ENCODE data around the gene RNF217.
A peak's percentile ranks its signal among the peaks of the same experiment; 100 is the strongest.
"Not testable (repeated sequence)": the region's sequence is repeated elsewhere in the genome, so short reads cannot be mapped to it uniquely, and the experiment has no call there.

Gene RNF217

GRCh38 chr6:125102891-125103290 lies 140.7 kb downstream of the RNF217 start:
- DNase-seq: no peak

DNA sequence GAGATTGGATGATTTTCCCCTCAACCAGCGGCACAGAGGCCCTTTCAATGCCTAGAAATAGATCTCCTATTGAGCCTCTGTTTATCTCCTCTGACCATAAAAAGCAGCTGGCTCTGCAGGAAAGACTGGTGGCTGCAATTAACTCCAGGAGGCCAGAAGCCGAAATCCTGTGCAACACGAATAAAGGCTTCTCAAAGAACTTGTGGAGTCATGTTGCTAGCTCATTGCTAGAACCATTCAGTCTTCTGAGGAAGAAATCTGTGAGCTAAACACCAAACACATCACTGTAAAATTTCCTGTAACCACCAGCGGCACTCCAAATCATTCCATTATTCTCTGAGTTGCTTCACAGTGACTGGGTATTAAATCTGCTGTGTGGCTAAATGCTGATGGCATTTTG lies 142.2 kb downstream of the RNF217 start:
- no peak for DNase-seq

GRCh38 chr6:125107048-125107447 lies 144.8 kb downstream of the RNF217 start:
- no peak for DNase-seq

- DNase-seq: no peak
These were observed 145.7 kb downstream of the RNF217 start for GRCh38 chr6:125107896-125108295.

GRCh38 chr6:125110056-125110455 lies 147.8 kb downstream of the RNF217 start:
- DNase-seq: no peak

DNA sequence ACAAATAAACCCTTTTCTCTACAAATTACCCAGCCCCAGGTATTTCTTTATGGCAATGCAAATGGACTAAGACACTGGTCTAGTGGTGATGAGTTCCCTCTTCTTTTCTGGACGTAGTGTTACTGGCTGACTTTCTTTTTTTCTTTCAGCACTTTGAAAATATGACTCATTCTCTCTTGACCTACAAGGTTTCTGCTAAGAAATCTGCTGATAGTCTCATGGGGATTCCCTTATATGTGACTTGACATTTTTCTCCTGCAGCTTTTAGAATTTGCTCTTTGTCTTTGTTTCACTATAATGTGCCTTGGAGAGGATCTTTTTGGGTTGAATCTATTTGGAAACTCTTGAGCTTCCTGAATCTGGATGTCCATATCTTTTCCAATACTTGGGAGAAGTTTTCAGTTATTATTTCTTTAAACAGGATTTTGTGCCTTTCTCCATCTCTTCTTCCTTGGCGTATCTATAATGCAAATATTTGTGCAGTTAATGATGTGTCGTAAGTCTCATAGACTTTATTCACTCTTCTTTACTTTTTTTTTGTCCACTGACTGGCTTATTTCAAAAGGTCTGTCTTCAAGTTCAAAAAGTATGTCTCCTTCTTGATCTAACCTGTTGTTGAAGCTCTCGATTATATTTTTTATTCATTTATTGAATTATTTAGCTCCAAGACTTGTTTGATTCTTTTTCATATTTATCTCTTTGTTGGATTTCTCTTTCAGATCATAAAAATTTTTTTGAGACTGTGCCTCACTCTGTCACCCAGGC lies 149.2 kb downstream of the RNF217 start:
- no peak for DNase-seq

GRCh38 chr6:125112934-125113333 lies 150.7 kb downstream of the RNF217 start:
- DNase-seq: no peak

DNA sequence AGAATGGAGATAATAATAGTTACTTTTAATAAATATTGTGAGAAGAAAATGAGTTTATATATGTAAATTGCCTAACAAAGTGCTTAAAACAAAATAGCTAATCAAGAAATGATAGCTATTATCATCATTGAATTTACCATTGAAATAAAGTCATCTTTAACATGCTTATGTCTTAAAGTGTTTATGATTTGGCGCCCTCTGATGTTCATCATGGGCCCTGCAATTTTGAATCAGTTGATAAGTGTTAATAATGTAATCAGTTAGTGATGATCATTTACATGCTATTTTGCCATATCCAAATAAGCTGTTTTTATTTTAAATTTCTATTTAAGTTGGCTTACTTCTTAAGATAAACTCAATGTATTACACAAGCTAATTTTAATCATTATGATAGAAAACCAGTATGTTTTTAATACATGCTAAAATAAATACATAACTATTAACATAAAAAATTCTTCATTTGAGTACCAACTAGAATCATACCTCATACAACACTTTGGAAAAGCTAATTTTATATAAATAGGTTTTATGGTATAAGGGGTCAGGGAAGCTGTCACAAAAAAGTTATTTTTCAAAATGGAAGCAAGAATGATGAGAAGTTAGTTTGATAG lies 152.1 kb downstream of the RNF217 start:
- peak; percentile 32 for DNase-seq

GRCh38 chr6:125116170-125116569 lies 153.9 kb downstream of the RNF217 start:
- DNase-seq: no peak

DNA sequence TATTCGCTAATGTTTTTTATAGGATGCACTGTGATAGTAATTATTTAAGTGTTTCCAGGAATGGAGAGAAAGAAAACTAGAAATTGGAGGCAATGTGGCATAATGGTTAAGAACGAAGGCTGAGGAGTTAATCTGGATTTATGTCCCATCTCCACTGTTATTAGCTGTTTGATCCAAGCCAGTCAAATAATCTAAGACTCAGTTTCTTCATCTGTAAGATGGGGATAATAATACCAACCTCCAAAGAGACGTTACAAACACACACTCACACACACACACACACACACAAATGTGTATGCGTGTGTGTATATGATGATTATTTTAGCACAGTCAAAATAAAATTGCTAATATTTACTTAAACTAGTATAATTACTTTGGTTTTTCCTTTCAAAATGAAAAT lies 154.5 kb downstream of the RNF217 start:
- no peak for DNase-seq

DNA sequence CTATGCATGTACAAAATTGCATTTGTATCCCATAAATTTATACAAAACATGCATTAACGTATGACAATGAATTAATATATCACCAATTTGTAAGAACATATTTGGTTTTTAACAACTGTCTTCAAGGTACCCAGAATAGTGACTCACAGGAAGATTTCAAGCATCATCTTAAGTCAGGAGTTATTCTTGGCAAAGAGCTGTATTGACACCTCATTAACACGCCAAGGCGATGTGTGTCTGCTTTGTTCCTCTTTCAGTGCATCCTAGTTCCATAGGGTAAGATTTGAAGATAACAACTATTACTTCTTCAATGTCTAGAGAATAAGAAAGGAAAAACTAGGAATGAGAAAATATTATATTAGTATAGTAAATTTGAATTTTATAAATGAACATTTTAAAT lies 155.6 kb downstream of the RNF217 start:
- no peak for DNase-seq

DNA sequence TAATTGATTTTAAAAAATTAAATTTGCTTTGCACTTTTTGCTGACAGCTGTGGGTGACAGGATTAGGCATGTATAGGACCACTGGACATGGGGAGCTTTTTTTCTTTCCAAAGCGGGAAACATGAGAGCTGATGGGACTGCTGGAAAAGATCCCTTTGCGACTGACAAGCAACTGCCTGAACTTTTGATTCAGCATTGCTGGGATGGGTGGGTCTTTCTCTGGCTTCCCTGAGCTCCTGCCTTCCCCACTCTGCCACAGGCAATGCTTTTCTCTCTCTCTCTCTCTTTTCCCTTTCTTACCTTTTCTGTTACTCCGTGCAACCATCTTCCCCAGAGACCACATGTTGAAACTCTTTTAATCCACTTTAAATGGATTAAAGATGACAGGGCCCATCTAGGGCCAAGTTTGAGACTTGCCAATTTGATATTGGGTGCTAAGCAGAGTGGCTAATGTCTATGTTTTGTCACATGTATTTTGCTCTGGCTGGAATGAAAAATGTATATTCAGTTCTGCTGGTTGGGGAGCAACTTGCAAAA lies 157.9 kb downstream of the RNF217 start:
- no peak for DNase-seq

GRCh38 chr6:125121894-125122293 lies 159.7 kb downstream of the RNF217 start:
- no peak for DNase-seq

- no peak for DNase-seq
These were observed 160.8 kb downstream of the RNF217 start for GRCh38 chr6:125123051-125123450.

DNA sequence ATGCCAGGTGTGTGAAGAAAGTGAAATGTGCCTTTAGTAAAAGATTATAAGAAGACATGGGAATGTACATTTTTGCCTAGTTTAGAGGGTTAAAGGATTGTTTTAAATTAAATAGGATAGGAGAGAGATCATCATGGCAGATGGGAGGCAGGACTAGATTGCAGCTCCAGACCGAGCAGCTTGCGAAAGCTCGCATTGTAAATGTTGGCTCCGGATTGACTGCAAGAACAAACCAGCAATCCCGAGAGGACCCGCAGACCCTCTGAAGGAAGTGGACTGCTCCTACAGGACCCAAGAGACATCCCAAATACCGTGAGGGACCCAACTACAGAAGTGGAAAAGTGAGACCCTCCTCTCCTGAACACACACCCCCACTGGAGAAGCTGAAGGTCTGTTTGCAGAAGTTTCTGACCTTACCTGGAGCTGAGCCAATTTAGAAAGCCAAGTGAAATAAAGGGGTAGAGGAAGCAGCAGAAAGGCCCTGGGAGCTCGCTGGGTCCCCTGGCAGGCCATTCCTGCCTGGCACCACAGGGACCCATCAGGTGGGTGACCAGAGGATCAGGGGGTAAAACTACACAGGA lies 161.3 kb downstream of the RNF217 start:
- DNase-seq: no peak

DNA sequence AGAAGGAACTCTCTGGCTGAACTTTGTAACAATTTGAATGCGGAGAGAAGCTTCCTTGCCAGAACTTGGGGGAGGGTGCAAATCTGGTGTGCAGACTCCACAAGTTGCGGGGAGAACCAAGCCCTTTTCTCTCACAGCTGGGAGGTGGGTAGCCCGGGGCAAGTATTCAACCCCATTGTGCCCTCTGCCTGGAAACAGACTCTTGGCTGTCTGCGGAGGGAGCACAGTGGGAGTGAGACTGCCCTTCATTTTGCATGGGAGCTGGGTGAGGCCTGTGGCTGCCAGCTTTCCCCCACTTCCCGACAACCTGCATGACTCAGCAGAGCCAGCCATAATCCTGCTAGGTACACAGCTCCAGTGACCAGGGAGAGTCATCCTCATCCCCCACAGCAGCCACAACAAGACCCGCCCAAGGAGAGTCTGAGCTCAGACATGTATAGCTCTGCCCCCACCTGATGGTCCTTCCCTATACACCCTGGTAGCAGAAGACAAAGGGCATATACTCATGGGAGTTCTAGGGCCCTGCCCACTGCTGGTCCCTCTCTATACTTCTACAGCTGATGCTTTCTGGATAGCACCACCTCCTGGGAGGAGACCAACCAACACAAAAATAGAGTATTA lies 161.9 kb downstream of the RNF217 start:
- DNase-seq: no peak

- not testable (repeated sequence) for DNase-seq
These were observed 163.6 kb downstream of the RNF217 start for GRCh38 chr6:125125856-125126255.

GRCh38 chr6:125129354-125129753 lies 167.1 kb downstream of the RNF217 start:
- no peak for DNase-seq

DNA sequence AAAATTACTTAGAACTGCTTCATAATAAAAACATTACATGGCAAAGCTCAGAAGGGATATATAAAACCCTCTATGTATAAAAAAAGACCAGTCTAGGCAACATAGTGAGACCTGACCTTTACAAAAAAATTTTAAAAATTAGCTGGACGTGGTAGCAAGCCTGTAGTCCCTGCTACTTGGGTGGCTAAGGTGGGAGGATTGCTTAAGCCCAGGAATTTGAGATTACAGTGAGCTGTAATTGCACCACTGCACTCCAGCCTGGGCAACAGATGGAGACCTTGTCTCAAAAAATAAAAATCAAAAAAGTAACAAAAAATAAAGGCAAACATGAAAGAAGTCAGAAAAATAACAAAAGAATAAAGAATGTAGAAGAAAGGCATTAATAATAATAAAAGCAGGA lies 169.8 kb downstream of the RNF217 start:
- no peak for DNase-seq

DNA sequence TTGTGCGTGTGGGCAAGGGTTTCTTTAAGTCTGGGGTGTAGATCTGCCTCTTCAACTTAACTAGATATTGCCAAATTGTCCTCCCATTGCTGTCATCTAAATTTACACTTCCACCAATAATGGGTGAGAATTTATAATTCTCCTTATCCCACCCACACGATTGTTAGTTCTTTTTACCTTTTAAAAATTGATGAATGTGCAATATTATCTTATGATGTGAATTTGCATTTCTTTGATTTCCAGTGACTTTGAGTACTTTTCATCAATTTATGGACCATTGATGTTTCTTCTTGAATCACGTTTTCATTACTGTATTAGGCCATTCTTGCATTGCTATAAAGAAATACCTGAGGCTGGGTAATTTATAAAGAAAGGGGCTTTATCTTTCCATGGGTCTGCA lies 174.1 kb downstream of the RNF217 start:
- DNase-seq: no peak

DNA sequence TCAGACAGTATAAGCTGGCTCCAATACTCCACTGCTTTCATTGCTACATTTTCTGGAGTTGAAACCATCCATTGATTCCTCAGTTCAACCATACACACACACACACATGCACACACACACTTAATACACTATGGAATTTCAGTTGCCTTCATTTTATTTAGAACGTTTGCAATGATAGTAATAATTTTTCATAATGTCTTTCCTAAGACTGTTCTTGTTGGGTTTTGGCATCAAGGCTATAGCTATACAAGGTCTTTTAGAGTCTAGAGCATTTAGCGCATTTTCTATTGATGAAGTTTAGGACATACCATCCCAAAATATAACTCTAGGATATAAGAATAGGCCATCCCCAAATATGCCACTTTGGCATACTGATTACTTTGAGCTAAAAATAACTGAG lies 175.8 kb downstream of the RNF217 start:
- no peak for DNase-seq

DNA sequence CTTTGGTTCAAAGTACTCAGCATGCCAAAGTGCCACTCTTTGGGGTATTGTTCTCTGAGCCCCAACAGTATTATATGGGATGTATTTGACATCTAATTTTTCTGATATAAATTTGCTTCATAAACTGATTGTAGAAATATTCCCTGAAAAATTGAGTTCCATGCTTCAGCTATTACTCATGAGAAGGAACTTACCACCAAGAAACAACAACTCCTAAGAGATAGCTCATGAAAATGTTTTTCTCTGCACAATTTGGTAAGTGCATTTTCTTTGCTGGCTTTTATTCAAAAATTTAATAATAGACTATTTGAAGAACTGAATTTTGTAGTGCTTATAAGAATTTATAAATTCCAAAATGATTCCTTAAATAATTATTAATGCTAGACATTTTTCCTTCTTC lies 178.6 kb downstream of the RNF217 start:
- no peak for DNase-seq
